ENCODE measurements around the gene EFNA2.

The EFNA2 gene

DNA sequence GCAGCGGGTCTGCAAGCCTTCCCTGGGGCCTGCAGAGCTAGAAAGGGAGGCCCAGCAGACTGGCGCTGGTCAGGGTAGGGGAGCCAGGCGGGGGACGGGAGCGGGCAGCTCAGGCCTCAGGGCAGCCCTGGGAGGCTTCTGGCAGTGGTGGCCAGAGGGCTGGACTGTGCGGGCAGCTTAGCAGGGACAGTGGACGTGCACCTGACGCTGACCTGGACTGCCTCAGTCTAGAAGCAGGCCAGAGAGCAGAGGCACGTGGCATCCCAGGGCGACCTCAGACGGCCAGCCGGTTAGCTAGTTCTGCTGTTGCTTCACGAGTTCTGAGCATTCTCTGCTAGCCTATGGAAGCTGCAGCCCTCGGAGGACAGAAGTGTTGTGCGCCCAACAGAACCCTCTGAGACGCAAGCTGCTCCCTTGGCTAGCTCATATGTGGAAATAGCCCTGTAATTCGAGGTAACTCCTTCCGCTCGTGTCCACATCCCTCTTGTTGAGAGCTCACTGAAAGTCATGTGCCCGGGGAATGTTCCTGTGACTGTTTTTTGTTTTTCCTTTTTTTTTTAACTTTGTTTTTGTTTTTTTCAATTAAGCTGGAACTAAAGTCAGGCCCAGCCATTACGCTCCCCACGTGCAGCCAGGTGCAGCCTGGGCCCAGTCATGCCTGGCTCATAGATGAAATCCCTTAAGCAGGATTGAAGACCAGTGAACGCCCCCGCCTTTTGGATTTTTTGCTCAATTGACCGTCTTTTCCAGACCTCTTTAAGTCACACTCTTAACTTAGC lies 12.2 kb upstream of the EFNA2 start:
- TF ChIP-seq, protein P1, sequence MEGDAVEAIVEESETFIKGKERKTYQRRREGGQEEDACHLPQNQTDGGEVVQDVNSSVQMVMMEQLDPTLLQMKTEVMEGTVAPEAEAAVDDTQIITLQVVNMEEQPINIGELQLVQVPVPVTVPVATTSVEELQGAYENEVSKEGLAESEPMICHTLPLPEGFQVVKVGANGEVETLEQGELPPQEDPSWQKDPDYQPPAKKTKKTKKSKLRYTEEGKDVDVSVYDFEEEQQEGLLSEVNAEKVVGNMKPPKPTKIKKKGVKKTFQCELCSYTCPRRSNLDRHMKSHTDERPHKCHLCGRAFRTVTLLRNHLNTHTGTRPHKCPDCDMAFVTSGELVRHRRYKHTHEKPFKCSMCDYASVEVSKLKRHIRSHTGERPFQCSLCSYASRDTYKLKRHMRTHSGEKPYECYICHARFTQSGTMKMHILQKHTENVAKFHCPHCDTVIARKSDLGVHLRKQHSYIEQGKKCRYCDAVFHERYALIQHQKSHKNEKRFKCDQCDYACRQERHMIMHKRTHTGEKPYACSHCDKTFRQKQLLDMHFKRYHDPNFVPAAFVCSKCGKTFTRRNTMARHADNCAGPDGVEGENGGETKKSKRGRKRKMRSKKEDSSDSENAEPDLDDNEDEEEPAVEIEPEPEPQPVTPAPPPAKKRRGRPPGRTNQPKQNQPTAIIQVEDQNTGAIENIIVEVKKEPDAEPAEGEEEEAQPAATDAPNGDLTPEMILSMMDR (IDR thresholded peaks at IDR 0.05), result no peak

DNA sequence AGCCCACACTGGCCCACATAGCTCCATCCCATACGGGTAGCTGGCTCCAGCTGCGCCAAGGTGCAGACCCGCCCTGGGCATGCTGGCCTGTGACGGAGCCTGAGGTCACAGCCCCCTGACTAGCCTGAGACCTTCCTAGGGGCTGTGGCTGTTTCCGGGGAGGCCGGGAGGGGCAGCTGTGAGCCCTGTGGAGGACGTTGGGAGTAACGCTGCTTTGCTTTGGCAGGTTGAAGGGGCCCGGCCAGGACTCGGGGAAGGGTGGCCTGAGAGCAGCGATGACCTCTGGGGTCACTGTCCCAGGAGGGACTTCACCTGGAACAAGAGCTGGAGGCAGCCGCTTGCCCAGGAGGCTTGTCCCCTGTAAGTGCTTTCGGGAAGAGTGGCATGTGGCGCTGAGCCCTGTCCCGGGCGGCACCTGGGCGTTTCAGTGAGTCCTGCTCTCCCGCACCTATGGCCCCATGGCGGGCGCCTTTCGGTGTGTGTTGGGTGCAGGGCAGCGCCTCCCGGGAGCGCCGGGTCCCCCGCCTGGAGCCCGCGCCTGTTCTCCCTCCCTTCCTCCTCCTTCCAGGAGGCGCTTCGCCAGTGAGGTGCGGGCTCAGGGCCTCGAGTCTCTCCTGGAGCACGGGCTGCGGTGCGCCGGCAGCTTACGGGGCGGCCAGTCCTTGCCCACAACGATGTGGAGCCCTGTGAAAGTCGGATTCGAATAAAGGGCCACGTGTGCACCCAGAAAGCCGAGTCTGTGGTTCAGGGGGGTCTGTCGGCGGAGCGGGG lies 11.4 kb upstream of the EFNA2 start:
- TF ChIP-seq, protein P1 (IDR thresholded peaks at IDR 0.05), result no peak

DNA sequence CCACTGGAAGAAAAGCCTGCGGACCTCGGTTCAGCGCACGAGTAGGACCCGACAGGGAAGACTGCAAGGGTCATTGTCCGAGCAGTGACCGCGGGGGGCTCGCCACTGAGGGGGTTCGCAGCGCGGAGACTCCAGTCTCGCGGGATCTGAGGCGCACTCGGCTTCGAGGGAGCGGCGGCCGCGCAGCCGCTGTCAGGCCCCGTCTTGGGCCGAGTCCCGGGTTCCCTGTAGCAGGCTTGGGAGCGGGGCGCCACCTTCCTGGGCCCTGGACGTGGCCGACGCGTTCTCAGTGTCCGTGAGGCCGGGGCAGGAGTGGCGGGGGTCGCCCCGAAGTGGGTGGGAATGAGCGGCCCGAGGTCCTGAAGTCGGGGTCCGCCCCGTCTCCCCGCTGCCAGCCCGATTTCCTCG lies 10.8 kb upstream of the EFNA2 start:
- TF ChIP-seq, protein P1 (IDR thresholded peaks at IDR 0.05), result no peak

DNA sequence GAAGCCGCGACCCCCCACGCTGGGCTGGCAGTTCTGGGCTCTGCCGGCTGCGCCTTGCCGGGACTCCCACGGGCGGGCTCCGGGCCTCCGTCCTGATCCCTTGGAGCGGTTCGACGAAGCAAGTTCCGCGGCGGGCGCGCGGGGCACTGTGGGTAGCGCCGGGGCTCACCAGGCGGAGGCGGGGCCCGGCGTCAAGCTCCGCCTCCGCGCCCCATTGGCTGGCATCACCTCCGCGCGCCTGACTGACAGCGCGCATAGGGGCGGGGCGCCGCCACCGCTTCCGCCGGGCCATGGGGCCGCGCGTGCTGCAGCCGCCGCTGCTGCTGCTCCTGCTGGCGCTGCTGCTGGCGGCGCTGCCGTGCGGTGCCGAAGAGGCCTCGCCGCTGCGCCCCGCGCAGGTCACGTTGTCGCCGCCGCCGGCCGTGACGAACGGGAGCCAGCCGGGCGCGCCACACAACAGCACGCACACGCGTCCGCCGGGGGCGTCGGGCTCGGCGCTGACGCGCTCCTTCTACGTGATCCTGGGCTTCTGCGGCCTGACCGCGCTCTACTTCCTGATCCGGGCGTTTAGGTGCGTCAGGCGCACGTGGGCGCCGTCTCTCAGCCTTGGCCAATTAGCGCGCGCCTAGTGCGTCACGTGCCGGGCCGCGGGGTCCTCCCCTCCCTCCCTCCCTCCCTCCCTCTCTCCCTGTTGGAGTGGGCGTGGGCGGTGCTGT lies 10.3 kb upstream of the EFNA2 start, which contains the start of gene FAM174C:
Gene FAM174C, plus strand, starts transcription at position 271 of the 716 bp plus-strand sequence. Its CDS starts 20 bp downstream, at position 291.
- TF ChIP-seq, protein P1 (IDR thresholded peaks at IDR 0.05), result no peak

DNA sequence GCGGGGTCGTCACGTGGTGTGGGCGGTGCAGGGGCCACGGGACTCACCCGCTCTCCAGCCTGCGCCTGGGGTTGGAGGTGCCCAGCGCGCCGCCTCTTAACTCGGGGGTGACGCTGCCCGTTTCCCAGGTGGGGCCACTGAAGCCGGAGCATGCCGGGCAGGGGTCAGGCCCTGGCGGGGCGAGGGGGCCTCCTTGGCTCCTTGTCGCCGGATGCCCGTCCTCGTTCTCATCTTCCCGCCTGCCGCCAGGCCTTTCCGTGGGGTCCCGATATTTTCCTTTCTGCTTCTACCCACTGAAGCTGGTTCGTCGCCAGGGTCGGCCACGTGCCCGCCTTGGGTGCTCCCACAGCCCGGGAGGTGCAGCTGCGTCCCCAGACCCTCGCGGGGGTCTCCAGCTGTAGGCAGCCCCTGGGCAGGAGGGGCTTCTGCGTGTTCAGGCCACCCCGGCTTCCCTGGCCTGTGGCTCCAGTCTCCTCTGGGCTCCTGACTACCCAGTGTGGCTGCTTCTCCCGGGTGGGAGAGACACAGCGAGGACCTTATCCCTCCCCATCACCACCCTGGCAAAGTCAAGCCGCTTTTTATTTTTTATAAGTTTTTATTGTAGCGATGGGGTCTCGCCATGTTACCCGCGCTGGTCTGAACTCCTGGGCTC lies 9.6 kb upstream of the EFNA2 start:
- TF ChIP-seq, protein P1 (IDR thresholded peaks at IDR 0.05), result no peak

DNA sequence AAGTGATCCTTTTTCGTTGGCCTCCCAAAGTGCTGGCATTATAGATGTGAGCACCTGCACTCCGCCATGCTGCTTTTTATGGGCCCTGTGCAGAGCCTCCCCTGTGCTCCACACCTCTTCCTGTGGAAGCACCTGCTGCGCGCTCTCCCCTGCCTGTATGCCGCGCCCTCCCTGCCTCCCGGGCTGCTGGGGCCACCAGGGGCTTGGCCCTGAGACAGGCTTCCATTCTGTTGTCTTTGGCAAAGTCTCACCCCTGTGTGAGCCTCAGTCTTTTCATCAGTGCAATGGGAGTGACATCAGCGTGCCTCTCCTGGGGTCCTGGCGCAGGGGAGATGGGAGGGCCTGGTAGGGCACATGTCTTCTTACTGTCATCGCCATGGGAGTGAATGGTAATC lies 9.0 kb upstream of the EFNA2 start:
- TF ChIP-seq, protein P1 (IDR thresholded peaks at IDR 0.05), result no peak

DNA sequence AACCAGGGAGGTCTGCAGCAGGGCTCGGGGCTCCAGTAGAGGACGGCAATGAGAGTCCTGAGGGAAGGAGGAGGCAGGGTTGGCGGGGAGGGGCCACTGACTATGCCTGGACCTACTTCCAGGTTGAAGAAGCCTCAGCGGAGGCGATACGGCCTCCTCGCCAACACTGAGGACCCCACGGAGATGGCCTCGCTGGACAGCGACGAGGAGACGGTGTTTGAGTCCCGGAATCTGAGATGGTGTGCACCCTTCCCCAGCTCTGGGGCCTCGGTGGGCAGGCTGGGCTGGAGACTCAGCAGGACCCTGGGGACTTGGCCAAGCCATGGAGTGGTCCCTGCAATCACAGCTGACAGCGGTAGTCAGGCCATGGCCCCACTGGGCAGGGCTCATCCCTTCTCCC lies 8.6 kb upstream of the EFNA2 start:
- TF ChIP-seq, protein P1 (IDR thresholded peaks at IDR 0.05), result no peak
